ENCODE results near the gene TLDC2.
"Not testable (repeated sequence)": the region's sequence is repeated elsewhere in the genome, so short reads cannot be mapped to it uniquely, and the experiment has no call there.

The TLDC2 gene

DNA sequence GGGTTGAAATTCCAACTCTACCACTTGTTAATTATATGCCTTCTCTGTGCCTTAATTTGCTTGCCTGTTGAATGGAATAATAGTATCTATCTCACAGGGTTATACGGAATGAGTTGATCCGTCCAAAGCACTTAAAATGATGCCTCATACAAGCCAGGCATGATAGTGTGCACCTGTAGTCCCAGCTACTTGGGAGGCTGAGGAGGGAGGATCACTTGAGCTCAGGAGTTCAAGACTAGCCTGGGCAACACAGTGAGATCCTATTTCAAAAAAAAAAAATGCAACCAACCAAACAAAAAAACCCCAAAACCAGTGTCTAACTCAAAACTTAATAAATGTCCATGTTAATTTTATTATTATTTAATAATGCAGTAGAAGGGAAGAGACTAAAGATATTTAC is 40.3 kb downstream of the TLDC2 start:
- no peak for DNase-seq

DNA sequence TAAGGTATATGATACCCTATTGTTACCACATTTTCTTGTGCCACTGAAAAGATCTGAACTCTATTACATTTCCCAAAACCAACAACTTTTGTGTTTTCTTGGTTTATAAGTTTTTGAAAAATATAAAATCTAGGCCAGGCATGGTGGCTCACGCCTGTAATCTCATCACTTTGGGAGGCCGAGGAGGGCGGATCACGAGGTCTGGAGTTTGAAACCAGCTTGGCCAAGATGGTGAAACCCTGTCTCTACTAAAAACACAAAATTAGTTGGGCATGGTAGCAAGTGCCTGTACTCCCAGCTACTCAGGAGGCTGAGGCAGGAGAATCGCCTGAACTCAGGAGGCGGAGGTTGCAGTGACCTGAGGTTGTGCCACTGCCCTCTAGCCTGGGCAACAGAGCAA is 41.3 kb downstream of the TLDC2 start:
- no peak for DNase-seq

DNA sequence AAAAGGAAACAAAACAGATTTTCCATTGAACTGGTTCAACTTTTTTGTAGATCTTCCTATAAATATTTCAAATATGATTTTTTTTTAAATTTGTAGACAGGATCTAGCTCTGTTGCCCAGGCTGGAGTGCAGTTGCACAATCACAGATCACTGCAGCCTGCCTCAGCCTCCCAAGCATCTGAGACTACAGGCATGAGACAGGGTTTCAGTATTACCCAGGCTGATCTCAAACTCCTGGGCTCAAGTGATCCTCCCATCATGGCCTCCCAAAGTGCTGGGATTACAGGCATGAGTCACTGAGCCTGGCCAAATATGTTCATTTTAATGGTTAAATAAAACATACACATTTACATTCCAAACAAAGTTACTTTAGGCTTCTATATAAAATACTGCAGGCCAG is 42.0 kb downstream of the TLDC2 start:
- no peak for DNase-seq

DNA sequence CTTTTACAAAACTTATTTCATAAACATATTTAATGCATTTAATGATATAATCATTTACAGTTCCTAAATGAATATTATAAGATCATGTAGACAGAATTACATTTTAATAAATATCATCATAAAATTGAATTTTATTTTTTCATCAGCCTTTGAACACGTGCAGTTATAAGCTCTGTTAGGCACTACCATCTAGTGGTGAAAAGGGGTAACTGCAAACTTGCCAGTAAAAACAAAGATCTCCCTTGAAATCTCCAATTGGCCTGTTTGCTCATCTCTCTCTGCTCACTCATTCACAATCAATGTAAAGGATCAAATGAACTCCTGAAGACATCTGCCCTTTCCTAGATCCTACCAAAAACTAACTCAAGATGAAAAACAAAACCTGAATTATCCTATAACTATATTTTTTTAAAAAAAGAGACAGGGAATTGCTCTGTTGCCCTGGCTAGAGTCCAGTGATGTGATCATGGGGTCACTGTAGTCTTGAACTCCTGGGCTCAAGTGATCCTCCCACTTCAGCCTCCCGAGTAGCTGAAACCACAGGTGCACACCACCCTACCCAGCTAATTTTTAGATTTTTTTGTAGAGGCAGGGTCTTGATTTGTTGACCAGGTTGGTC is 43.9 kb downstream of the TLDC2 start:
- no peak for DNase-seq

DNA sequence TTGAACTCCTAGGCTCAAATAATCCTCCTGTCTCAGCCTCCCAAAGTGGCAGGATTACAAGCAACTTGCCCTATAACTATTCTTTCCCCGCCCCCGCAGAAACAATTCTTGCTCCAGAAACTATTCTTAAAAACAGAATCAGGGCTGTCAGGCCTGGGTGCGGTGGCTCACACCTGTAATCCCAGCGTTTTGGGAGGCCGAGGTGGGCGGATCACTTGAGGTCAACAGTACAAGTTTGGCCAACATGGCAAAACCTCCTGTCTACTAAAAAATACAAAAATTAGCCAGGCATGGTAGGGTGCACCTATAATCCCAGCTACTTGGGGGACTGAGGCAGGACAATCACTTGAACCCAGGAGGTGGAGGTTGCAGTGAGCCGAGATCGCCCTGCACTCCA is 44.4 kb downstream of the TLDC2 start:
- DNase-seq = no peak

DNA sequence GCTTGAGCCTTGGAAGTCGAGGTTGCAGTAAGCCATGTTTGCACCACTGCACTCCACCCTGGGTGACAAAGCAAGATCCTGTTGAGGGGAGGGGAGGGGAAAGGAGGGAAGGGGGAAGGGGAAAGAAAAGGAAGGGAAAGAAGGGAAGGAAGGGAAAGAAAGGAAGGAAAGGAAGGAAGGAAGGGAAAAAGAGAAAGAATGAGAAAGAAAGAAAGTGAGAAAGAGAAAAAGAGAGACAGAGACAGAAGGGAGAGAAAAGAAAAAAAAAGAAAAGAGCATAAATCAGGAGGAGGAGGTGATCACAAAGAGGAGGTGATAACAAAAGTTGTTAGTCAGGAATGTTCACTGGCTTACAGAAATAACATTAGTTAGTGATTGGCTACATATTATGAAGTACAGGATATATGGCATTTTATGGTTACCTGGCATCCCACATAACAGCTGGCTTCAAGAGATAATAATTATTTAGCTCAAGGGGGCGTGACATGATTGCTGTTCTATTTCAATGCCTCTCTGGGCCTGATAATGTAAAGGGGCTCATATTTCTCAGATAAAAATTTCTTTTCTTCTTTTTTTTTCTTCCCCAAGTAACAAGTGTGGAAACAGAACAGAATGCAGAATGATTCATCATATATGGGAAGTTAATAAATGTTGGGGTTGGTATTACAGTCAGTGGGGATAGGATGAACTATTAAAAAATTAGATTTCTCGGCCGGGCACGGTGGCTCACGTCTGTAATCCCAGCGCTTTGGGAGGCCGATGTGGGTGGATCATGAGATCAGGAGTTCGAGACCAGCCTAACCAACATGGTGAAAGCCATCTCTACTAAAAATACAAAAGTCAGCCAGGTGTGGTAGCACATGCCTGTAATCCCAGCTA is 48.5 kb downstream of the TLDC2 start:
- no peak for DNase-seq

DNA sequence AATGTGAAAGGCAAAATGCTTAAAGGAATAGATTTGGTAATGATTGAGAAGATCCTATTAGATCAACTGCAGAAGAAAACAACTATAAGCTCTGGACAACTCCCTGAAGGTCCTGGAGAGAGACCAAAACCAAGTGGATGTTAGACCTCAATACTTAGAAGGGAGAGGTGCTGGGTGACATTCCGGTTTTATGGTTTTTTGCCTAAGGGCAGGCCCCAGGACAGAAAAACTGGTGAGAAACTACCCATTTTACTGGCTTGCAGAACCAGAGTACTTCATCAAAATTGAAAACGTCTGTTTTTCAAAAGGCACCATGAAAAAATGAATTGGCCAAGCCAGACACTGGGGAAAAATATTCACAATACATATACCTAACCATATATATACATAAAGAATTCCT is 49.3 kb downstream of the TLDC2 start:
- DNase-seq = no peak

DNA sequence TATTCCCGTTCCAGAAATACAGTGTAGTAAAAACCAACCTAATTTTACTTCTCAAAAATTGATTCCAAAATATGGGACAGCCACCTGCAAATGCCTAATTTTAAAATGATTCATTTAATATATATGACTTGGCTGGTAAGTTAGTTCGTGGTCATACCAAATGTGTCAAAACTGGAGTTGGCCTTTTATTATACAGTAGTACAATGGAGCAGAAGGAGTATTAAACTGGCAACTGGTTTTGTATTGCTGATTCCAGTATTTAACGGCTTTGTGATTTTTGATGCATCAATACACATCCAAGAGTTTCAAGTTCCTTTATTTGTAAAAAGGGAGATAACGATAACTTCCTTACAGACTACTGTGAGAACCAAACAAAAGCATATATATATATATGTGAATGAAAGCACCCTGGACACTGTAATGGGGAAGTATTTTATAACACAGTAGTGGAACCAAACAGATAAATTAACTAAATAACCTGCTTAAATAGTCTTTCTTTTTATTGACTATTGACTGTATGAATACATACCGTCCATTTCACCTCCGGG is 50.8 kb downstream of the TLDC2 start:
- no peak for DNase-seq

DNA sequence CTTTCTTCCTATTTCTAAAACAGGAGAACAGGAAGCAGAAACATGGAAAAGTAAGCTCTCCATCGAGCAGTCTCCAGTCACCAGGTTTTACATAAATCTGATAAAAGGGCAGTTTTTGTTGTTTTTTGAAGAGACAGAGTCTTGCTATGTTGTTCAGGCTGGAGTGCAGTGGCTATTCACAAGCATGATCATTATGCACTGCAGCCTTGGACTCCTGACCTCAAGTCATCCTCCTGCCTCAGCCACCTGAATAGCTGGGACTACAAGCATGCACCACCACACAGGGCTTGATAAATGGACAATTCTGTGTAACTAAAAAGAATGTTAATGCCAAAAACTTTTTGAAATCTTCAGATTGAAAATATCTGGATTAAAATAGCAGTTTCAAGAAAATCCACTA is 51.8 kb downstream of the TLDC2 start:
- DNase-seq = no peak

DNA sequence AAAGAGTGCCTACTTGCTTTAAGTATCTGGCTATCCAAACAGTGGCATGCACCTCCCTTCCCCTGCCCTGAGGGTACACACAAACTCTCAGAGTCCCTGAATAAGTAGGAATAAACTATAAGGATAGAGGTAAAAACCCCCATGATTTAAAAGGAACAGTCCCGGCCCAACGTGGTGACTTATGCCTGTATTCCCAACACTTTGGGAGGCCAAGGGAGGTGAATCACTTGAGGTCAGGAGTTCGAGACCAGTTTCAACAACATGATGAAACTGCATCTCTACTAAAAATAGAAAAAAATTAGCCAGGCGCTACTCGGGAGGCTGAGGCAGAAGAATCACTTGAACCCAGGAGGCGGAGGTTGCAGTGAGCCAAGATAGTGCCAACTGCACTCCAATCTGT is 53.4 kb downstream of the TLDC2 start:
- no peak for DNase-seq

DNA sequence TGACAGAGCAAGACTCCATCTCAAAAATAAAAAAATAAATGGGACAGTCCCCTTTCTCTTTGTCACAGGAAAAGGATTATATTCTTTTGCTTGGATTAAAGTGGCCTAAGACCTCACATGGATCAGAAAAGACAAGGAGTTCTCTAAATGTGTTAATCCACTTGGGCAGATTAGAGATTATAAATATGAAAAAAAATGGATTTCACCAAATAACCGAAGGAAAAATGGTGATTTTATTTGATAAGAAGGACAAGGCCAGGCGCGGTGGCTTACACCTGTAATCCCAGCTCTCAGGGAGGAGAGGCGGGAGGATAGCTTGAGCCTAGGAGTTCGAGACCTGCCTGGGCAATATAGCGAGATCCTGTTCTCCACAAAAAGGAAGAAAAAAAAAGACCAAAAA is 53.8 kb downstream of the TLDC2 start:
- no peak for DNase-seq

DNA sequence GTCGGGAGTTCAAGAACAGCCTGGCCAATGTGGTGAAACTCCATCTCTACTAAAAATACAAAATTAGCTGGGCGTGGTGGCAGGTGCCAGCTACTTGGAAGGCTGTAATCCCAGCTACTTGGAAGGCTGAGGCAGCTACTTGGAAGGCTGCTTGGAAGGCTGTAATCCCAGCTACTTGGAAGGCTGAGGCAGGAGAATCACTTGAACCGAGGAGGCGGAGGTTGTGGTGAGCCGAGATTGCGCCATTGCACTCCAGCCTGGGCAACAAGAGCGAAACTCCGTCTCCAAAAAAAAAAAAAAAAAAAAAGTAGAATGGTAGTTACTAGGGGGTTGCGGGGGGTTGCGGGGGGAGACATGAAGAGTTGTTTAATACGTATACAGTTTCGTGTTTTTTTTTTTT is 56.1 kb downstream of the TLDC2 start:
- not testable (repeated sequence) for DNase-seq

DNA sequence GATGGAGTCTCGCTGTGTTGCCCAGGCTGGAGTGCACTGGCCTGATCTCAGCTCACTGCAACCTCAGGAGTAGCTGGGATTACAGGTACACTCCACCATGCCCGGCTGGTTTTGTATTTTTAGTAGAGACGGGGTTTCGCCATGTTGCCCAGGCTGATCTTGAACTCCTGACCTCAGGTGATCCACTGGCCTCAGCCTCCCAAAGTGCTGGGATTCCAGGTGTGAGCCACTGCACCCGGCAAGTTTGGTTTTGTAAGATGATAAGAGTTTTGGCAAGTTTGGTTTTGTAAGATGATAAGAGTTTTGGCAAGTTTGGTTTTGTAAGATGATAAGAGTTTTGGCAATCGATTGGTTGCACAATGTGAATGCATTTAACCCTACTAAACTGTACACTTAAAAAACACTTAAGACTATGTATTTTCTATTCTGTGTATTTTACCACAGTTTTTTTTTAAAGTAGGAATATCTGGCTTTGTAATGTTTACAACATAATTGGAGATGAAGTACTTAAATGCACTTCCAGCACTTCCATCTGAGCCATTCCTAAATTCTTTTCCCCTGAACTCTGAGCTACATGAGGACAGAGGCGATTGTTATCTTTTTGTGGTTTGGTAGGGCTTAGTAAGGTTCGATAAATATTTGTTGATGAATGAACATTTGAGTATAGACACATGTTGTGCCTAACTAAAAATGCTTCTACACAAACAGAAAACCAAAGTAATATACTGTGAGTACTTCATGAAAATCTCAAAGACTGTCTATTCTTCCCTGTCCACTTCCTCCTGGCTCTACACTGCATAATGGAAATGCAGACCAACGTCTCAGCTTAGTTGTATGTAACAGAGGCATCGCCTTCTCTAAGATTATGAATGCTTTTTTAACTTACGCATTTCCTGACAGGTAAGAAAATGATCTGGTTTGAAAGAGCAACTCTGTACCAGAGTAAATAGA is 56.8 kb downstream of the TLDC2 start:
- no peak for DNase-seq

DNA sequence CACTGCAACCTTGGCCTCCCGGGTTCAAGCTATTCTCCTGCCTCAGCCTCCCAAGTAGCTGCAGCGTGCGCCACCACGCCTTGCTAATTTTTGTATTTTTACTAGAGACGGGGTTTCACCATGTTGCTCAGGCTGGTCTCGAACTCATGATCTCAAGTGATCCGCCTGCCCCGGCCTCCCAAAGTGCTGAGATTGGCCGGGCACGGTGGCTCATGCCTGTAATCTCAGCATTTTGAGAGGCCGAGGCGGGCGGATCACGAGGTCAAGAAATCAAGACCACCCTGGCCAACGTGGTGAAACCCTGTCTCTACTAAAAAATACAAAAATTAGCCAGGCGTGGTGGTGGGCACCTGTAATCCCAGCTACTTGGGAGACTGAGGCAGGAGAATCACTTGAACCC is 57.6 kb downstream of the TLDC2 start:
- not testable (repeated sequence) for DNase-seq

DNA sequence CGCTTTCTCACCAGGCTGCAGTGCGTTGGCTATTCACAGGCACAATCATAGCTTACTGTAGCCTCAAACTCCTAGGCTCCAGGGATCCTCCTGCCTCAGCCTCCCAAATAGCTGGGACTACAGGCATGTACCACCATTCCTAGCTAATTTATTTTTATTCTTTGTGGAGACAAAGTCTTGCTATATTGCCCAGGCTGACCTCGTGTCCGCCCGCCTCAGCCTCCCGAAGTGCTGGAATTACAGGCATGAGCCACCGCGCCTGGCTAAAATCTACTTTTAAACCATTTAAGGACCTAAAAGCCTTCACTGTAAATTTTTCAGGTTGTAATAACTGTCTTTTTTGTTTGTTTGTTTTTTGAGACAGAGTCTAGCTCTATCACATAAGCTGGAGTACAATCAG is 60.4 kb downstream of the TLDC2 start:
- no peak for DNase-seq

DNA sequence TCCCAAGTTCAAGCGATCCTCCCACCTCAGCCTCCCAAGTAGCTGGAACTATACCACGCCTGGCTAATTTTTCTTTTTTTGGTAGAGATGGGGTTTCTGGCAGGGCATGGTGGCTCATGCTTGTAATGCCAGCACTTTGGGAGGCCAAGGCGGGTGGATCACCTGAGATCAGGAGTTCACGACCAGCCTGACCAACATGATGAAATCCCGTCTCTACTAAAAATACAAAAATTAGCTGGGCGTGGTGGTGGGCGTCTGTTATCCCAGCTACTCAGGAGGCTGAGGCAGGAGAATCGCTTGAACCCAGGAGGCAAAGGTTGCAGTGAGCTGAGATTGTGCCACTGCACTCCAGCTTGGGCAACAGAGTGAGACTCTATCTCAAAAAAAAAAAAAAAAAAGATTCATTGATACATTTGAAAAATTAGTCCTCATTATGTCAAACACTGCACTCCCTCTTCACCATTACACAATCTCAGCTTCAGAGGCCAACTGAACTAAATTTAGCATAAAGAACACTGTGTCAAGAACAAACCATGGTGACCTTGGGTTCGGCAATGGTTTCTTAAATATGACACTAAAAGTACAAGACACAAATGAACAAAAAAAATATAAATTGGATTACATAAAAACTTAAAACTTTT is 60.9 kb downstream of the TLDC2 start:
- DNase-seq = not testable (repeated sequence)

DNA sequence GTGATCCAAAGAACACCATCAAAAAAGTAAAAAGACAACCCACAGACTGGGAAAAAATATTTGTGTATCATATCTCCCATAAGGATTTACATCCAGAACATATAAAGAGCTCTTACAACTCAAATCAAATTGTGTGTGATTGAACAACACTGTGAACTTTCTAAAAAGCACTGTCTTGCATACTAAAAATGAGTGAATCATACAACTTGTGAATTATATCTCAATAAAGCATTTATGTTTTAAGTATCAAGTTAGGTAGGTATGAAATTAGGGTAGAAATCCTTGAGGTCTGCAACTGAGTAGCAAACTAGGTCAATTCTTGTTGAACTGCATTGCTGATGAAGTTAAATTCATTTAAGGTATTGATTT is 61.4 kb downstream of the TLDC2 start:
- DNase-seq = no peak

DNA sequence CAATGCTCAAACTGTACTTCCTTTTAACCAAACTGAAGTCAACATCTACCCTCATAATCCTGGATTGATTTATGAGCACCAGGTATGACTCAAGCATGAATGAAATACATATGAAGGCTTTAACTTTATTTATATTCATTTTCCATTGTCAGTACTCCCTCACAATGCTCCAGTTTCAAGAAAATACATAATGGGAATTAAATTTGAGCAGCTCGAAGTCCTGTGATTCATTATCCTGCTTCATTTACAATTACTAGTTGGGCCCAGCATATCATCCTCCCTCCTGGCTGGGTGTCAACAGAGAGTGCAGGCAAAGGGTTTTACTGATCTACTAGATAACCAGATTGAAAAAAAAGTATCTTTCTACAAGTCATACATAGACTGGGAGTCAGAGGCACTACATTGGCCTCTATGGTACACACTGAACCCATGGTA is 65.5 kb downstream of the TLDC2 start:
- no peak for DNase-seq
